Right renal pelvis (tissue), 4 donors: ENCODE measurements around the gene IL1R1. TPM values are rescaled to one million over a fixed set of nuclear protein-coding genes. Genes with fewer than 3 reads are reported as not detected.

Experiments
- DNase-seq, 4 donors: peaks; one replicate each; pipeline ENCODE4 v3.0.0-alpha.2; 2013; ENCODE audit warnings: low read depth in 4 of 4, low spot score in 3 of 4, missing footprints in 1 of 4
- polyA plus RNA-seq, 4 donors: library from polyadenylated mRNA; unstranded; fragments of 120-200 nt; gene quantifications; one replicate each; pipeline ENCODE4 v1.2.1, GENCODE V29; 2013; ENCODE audit not compliant: insufficient read length in 4 of 4

The IL1R1 gene
- polyA plus RNA-seq, 4 donors, result 32.9 to 52.4 (median 38.2) TPM

GRCh38 chr2:102194609-102195268 is 52.2 kb downstream of the IL1R1 start:
- no peak for DNase-seq

DNA sequence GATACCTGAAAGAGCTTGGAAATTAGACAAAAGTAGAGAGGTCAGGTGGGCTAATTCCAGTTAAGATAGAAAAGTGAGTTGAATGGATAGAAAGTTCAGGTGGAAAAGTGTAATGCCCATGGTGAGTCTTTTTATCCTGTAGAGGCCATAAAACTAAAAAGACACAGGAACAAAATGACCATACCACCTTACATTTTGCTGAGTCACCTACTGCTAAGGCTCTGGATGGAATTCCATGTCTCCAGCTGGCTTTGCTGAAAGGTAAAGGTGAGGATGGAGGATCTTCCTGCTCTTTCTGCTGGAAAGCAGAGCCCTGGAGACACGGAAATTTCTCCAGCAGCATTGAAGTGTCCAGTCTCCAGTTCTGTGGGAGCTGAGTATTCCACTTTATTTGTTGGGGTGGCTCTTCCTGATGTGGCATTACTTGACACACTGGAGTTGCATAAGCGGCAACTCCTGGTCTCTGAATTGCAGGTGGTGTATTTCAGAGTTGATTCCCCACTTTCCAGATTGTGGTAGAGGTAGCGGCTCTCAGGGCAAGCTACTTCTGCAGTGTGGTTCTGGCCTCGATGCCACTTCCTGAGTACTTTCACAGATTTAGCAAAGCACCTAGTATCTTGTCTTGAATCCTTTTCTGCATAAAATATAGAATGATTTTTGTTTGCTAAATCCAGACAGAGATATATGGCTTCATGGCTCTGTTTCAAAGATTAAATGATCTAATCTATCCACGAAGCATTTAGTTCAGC is 55.0 kb downstream of the IL1R1 start:
- no peak for DNase-seq

DNA sequence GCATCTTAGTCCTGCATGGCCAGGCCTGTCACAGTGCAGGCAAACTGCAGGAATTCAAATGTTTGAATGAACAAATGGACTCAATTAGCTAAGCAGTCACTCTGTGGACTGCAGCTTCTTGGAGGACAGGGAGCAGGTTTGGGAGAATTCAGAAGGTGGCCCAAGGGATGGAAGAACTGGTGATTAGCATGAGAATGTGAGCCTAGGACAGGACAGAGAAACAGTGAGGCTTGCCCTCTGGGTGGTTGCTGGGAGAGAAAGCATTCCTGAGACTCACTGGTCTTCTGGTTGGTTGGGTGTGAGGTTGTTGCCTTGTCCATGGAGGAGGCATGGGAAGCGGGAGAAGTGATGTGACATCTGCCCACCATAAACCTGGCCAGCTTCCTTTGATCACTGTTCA is 58.0 kb downstream of the IL1R1 start:
- DNase-seq, result no peak

- DNase-seq, result no peak
Observed at GRCh38 chr2:102204638-102205037, 62.1 kb downstream of the IL1R1 start.

DNA sequence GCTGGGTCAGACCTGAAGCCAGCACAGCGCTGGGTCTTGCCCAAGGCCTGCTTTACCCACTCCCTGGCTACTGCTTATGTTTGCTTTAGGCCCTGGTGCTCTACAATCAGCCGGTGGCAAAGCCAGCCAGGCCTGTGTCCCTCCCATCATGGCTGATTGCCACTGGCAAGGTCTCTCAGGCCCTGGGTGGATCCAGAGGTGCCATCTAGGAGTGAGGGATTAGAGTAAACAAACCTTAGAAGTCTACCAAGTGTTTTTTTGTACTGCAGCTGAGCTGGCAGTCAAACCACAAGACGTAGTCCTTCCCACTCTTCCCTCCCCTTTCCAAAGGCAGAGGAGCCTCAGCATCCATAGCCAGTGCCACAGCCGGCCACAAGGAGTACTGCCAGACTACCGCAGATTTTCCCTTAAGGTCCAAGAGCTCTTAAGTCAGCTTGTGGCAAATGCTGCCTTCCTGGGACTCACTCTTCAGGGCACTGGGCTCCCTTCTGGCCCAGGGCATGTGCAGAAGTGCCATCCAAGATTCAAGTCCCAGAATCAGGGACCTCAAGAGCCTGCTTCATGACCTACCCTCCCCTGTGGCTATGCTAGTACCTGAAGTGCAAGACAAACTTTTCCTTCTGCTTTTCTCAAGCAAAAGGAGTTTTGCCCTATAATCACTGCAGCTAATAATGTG is 64.3 kb downstream of the IL1R1 start:
- DNase-seq, result no peak

- DNase-seq, result no peak
Observed at GRCh38 chr2:102208774-102209173, 66.2 kb downstream of the IL1R1 start.

DNA sequence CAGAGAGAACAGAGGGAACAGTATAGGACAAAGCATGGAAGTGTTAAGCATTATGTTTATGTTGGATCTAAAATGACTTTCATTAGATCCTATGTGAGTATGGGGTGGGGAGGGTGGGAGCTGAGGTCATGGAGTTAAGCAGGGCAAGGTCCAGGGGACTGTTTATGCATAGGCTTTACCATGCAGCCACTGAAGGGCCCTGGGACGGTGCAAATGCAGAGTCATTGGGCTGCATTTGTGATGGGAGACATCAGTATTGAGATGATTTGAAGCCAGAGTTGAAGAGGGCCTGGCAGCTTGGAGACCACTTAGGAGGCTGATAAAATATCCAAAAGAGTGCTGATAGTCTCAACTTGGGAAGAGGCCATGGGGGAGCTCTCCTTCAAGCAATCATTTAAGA is 66.9 kb downstream of the IL1R1 start:
- DNase-seq, result no peak

- DNase-seq, result no peak
Observed at GRCh38 chr2:102217032-102217431, 74.5 kb downstream of the IL1R1 start.

GRCh38 chr2:102224824-102225739 is 82.5 kb downstream of the IL1R1 start:
- DNase-seq, result no peak

DNA sequence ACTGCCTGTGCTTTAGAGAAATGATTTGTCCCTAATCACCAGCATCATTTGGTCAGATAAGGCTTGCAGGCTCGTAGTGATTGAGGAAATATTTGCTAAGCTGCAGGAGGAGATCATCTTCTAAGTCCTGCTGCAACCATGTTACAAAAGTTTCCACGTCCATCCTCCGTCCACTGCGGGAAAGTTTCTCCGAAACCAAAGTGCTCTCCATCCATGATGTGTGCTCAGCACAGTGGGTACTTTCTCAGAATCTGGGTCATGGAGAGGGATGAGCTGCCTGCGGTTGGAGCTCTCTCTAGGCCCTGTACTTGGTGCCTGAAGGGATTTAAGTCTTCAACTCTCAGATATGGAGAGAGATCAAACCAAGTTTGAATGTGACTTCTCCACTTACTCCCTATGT is 83.6 kb downstream of the IL1R1 start:
- no peak for DNase-seq

GRCh38 chr2:102226612-102227391 is 84.3 kb downstream of the IL1R1 start:
- DNase-seq, result peak in 2 of 4 donors; percentile 33 to 35

GRCh38 chr2:102229141-102229769 is 86.7 kb downstream of the IL1R1 start:
- DNase-seq, result no peak

Other genes with a start within 250 kb of the IL1R1 start
- under 1 TPM; 0.30 to 0.73 (median 0.50) TPM for gene IL1R2, start 150.8 kb upstream of the IL1R1 start, polyA plus RNA-seq
- gene IL1RL2, start 44.3 kb downstream of the IL1R1 start, polyA plus RNA-seq, result 1 to 10 TPM in 3 of 4 donors, under 1 TPM in 1; 1.00 to 1.4 (median 1.2) TPM
- 1 to 10 TPM in 1 of 4 donors, under 1 TPM in 3; 0.40 to 1.3 (median 0.64) TPM for gene IL1RL1, start 168.8 kb downstream of the IL1R1 start, polyA plus RNA-seq
- 1 to 10 TPM; 2.5 to 2.7 (median 2.5) TPM for gene IL18R1, start 213.1 kb downstream of the IL1R1 start, polyA plus RNA-seq